IMR-90 (cell line): Measurements from ENCODE around the gene C3orf80. TPM values are rescaled to one million over a fixed set of nuclear protein-coding genes. Genes with fewer than 3 reads are reported as not detected.

Experiments used
- ATAC-seq: fragments of 200-7000 bp; cut with Tn5 transposase; 2 replicates; pipeline ENCODE4 v1.9.1; 2020; ENCODE audit warnings: low read depth, mild to moderate bottlenecking, moderate library complexity
- BruUV-seq: library from RNA; stranded (reverse); fragments of 400-500 nt; replicated peaks from 2 replicates; lab custom pipeline; 2021; lab: Mats Ljungman, UMichigan
- CTCF ChIA-PET: fragments of 300-600 bp; formaldehyde crosslinking; extraction: SDS; loops from one replicate; lab custom pipeline; 2021; ENCODE audit warnings: antibody characterized with exemption; lab: Yijun Ruan, JAX
- POLR2A ChIA-PET: fragments of 300-600 bp; sonication (Branson Sonifier 250); formaldehyde crosslinking; loops from one replicate; lab custom pipeline; 2022; ENCODE audit warnings: antibody characterized with exemption; ENCODE audit not compliant: unreplicated experiment; lab: Charles Lee
- DNase-seq: peaks from one replicate; pipeline ENCODE4 v3.0.0; 2013
- H2AFZ ChIP-seq: replicated peaks from 2 replicates; pipeline ENCODE3; 2013; ENCODE audit warnings: low read length, mild to moderate bottlenecking; ENCODE audit not compliant: poor library complexity
- H2AK5ac ChIP-seq: 2 replicates; pipeline ENCODE4 v1.6.1; 2013; ENCODE audit warnings: low read depth, low read length, inconsistent platforms
- H2AK9ac ChIP-seq: replicated peaks from 2 replicates; pipeline ENCODE3; 2013; ENCODE audit warnings: mild to moderate bottlenecking, low read depth, low read length, moderate library complexity; ENCODE audit not compliant: poor library complexity
- H2BK120ac ChIP-seq: 2 replicates; pipeline ENCODE4 v1.6.1; 2013; ENCODE audit warnings: low read depth, low read length, inconsistent platforms
- H2BK15ac ChIP-seq: 3 replicates; pipeline ENCODE4 v1.6.1; 2013; ENCODE audit warnings: low read depth, low read length, inconsistent platforms
- H2BK20ac ChIP-seq: 2 replicates; pipeline ENCODE4 v1.6.1; 2013; ENCODE audit warnings: low read depth, mild to moderate bottlenecking, inconsistent platforms, low read length, moderate library complexity
- H2BK5ac ChIP-seq: 2 replicates; pipeline ENCODE4 v1.6.1; 2013; ENCODE audit warnings: mild to moderate bottlenecking, low read depth, low read length, inconsistent platforms; ENCODE audit not compliant: poor library complexity, severe bottlenecking
- H3K14ac ChIP-seq: replicated peaks from 2 replicates; pipeline ENCODE4 v1.6.1; 2013; ENCODE audit warnings: low read depth, low read length, inconsistent platforms
- H3K18ac ChIP-seq: 2 replicates; pipeline ENCODE4 v1.6.1; 2013; ENCODE audit warnings: low read depth, low read length, control low read depth
- H3K23ac ChIP-seq: 2 replicates; pipeline ENCODE4 v1.6.1; 2013; ENCODE audit warnings: low read depth, low read length, inconsistent platforms
- H3K27ac ChIP-seq: 2 replicates; pipeline ENCODE4 v1.5.1; 2013; ENCODE audit warnings: mild to moderate bottlenecking, control low read depth, low read length; ENCODE audit not compliant: insufficient read depth
- H3K27me3 ChIP-seq: 2 replicates; pipeline ENCODE4 v1.6.1; 2013; ENCODE audit warnings: low read length; ENCODE audit not compliant: control insufficient read depth, insufficient read depth
- H3K36me3 ChIP-seq: 2 replicates; pipeline ENCODE4 v1.6.1; 2013; ENCODE audit warnings: low read length, mixed read lengths; ENCODE audit not compliant: control insufficient read depth, insufficient read depth
- H3K4ac ChIP-seq: 2 replicates; pipeline ENCODE4 v1.6.1; 2013; ENCODE audit warnings: low read depth, low read length, inconsistent platforms
- H3K4me1 ChIP-seq: 2 replicates; pipeline ENCODE4 v1.6.1; 2013; ENCODE audit warnings: low read length, mixed read lengths; ENCODE audit not compliant: control insufficient read depth, insufficient read depth
- H3K4me2 ChIP-seq: 2 replicates; pipeline ENCODE4 v1.6.1; 2013; ENCODE audit warnings: low read depth, mild to moderate bottlenecking, control low read depth, low read length, moderate library complexity
- H3K4me3 ChIP-seq: 2 replicates; pipeline ENCODE4 v1.5.1; 2013; ENCODE audit warnings: low read depth, mild to moderate bottlenecking, control low read depth, low read length, moderate library complexity; ENCODE audit not compliant: insufficient read depth
- H3K56ac ChIP-seq: 2 replicates; pipeline ENCODE4 v1.6.1; 2013; ENCODE audit warnings: low read length, inconsistent platforms; ENCODE audit not compliant: insufficient read depth; ENCODE audit errors: extremely low read depth
- H3K79me1 ChIP-seq, 2 experiments: 2 replicates each; pipeline ENCODE4 v1.6.1; 2013; ENCODE audit warnings: low read length in 2 of 2, inconsistent platforms in 1 of 2, low read depth in 1 of 2
- H3K9ac ChIP-seq: 2 replicates; pipeline ENCODE4 v1.6.1; 2013; ENCODE audit warnings: low read depth, low read length, control low read depth
- H3K9me1 ChIP-seq: 2 replicates; pipeline ENCODE4 v1.6.1; 2013; ENCODE audit warnings: low read length, inconsistent platforms; ENCODE audit not compliant: insufficient read depth
- H3K9me3 ChIP-seq: 2 replicates; pipeline ENCODE4 v1.6.1; 2013; ENCODE audit warnings: low read length; ENCODE audit not compliant: control insufficient read depth, insufficient read depth
- H4K20me1 ChIP-seq: 2 replicates; pipeline ENCODE4 v1.6.1; 2013; ENCODE audit warnings: low read length, inconsistent platforms; ENCODE audit not compliant: insufficient read depth
- H4K5ac ChIP-seq: 2 replicates; pipeline ENCODE4 v1.6.1; 2013; ENCODE audit warnings: mild to moderate bottlenecking, low read depth, low read length, control low read depth
- H4K8ac ChIP-seq, 2 experiments: 2 replicates each; pipeline ENCODE4 v1.6.1; 2013; ENCODE audit warnings: low read depth in 2 of 2, low read length in 2 of 2, control low read depth in 1 of 2, inconsistent platforms in 1 of 2
- H4K91ac ChIP-seq: 2 replicates; pipeline ENCODE4 v1.6.1; 2013; ENCODE audit warnings: low read depth, low read length, inconsistent platforms; ENCODE audit not compliant: insufficient read depth
- CEBPB ChIP-seq: IDR thresholded peaks from 2 replicates; pipeline ENCODE4 v1.6.1; 2012; ENCODE audit warnings: low read depth, low read length, improper control_type of control experiment
- POLR2A ChIP-seq: IDR thresholded peaks from 2 replicates; pipeline ENCODE4 v1.6.1; 2012; ENCODE audit warnings: mild to moderate bottlenecking, low read depth, low read length
- RAD21 ChIP-seq: IDR thresholded peaks from 2 replicates; pipeline ENCODE4 v1.6.1; 2012; ENCODE audit warnings: low read length, improper control_type of control experiment
- WGBS, 2 experiments: methylation state at CpG; one replicate each; pipeline versions ENCODE4 v1.1.5 to v1.1.7; 2013; ENCODE audit warnings: missing lambda C conversion rate in 2 of 2; ENCODE audit not compliant: insufficient read length in 1 of 2; ENCODE audit errors: extremely low coverage in 2 of 2; 5-methylcytosine and 5-hydroxymethylcytosine counted together
- dilution Hi-C: fragments of 300-500 bp; cut with HindIII; formaldehyde crosslinking; loops from one replicate; pipeline ENCODE4 v1.14.3; 2018; ENCODE audit warnings: low sequenced_read_pairs; ENCODE audit not compliant: unreplicated experiment
- in situ Hi-C: fragments of 300-500 bp; cut with MboI; formaldehyde crosslinking; loops from 3 replicates; pipeline ENCODE4 v1.14.3; 2019; ENCODE audit warnings: low sequenced_read_pairs, inconsistent platforms, mixed read lengths
- intact Hi-C: fragments of 100-400 bp; cut with micrococcal nuclease; formaldehyde crosslinking; loops from 2 replicates; pipeline ENCODE4 v1.10.0; 2022
- polyA plus RNA-seq, 3 experiments: library from polyadenylated mRNA; depleted of rRNA; stranded (reverse); fragments of >200 nt; gene quantifications; 2 replicates each; pipeline ENCODE4 v1.2.3, GENCODE V29; 2012; ENCODE audit warnings: low replicate concordance in 1 of 3
- total RNA-seq: library from RNA; depleted of rRNA; stranded (reverse); fragments of >200 nt; gene quantifications from 2 replicates; pipeline ENCODE4 v1.2.3, GENCODE V29; 2012

Gene C3orf80
- total and polyA plus RNA-seq, 2 of the 4 experiments (the other 2 are of a cell fraction), result not detected

DNA sequence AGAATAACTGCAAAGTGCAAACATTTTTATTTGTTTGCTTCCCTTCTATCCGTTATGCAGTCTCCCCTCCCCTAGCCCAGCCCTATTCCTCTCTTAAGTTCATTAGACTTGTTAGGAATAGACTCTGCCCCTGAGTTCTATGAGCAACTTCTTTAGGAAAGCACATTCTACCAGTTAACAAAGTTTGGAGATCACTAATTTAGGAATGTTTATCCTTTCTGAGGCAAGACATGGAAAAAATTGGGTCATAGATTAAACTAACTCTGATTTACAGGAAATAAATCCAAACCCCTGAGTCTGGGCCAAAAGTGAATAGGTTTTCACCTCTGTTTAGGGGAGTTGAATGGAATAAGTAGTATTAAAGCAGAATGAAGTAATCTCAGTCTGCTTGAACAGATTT is 34.4 kb downstream of the C3orf80 start:
- Histone ChIP-seq H2BK5ac (no peak overlapping the region), H3K27me3 (no peaks in the 10 kb centered on the region), H3K36me3 (no peaks in the 10 kb centered on the region), H3K4me1 (no peaks in the 10 kb centered on the region), H4K20me1 (no peaks in the 10 kb centered on the region), H3K9ac (no peak overlapping the region), H3K4me3 (no peak overlapping the region), H4K91ac (no peak overlapping the region), H2AK5ac (no peak overlapping the region), H2AFZ (no peak overlapping the region), H4K8ac (no peak overlapping the region), H3K56ac (no peak overlapping the region), H3K14ac (no peak overlapping the region), H2BK120ac (no peak overlapping the region), H4K5ac (no peak overlapping the region), H3K9me1 (no peaks in the 10 kb centered on the region), H3K79me1 (no peaks in the 10 kb centered on the region), H3K23ac (no peak overlapping the region), H3K4me2 (no peak overlapping the region), H2BK15ac (no peak overlapping the region), H3K9me3 (no peaks in the 10 kb centered on the region), H3K27ac (no peak overlapping the region), H3K4ac (no peak overlapping the region), H3K18ac (no peak overlapping the region), H2BK20ac (no peak overlapping the region), H2AK9ac (no peak overlapping the region)
- in situ Hi-C loops (no loop called here), dilution Hi-C loops (no loop called here), intact Hi-C loops (no loop called here)
- no peak for TF ChIP-seq POLR2A
- no peak for TF ChIP-seq CEBPB
- no peak for TF ChIP-seq RAD21
- DNase-seq (peak; percentile 6), ATAC-seq (peak; percentile 40; the same call in 1 of the 2 replicates)
- POLR2A ChIA-PET, result no interaction called here
- CTCF ChIA-PET, result no interaction called here
- no CpG with 5 or more reads among the region's 1 CpG for WGBS, 2 experiments
- no TSS peak for BruUV-seq
